Ovary (tissue), 3 donors: ENCODE measurements around the gene CELA3A.
"Not testable (repeated sequence)": the region's sequence is repeated elsewhere in the genome, so short reads cannot be mapped to it uniquely, and the experiment has no call there.

Experiments used
- CTCF ChIP-seq, 3 donors: fragments of 450-650 bp in 2 of 3; fragments of 200-600 bp in 1 of 3; IDR thresholded peaks; one replicate each; pipeline versions ENCODE4 v1.5.1 to v1.8.0; 2016 to 2022; ENCODE audit warnings: antibody characterized with exemption in 3 of 3, mild to moderate bottlenecking in 1 of 3
- EP300 ChIP-seq: sonication (generic); formaldehyde crosslinking; IDR thresholded peaks from one replicate; pipeline ENCODE4 v1.6.1; 2017; ENCODE audit warnings: antibody characterized with exemption
- POLR2A ChIP-seq: fragments of 450-650 bp; IDR thresholded peaks from one replicate; pipeline ENCODE4 v1.6.1; 2017; ENCODE audit warnings: antibody characterized with exemption, mild to moderate bottlenecking, moderate library complexity
- donor health status: DM: no; HTN: no; CAD: no.

DNA sequence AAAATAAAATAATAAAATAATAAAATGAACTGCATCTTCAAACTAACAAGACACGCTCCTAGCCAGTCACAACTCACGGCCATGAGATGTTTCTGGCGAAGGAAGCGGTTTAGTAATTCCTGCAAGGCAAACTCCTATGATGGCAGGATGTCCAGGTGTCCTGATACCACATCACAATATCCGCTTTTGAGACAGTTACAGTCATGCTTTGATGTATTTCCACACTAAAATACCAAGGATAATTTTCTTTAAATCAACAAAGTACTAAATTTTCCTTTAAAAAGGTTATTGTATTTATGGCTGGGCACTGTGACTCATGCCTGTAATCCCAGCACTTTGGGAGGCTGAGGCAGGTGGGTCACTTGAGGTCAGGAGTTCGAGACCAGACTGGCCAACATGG lies 34.2 kb upstream of the CELA3A start:
- not testable (repeated sequence) for TF ChIP-seq EP300; CTCF (IDR thresholded peaks at IDR 0.05); POLR2A
